GM21619 (cell line): ENCODE measurements around the gene AURKA.
"Not testable (repeated sequence)": the region's sequence is repeated elsewhere in the genome, so short reads cannot be mapped to it uniquely, and the experiment has no call there.

ENCODE experiments used
- ATAC-seq: cut with Tn5 transposase; IDR thresholded peaks from one replicate; pipeline ENCODE4 v1.9.1; 2021; ENCODE audit not compliant: unreplicated experiment

The AURKA gene

DNA sequence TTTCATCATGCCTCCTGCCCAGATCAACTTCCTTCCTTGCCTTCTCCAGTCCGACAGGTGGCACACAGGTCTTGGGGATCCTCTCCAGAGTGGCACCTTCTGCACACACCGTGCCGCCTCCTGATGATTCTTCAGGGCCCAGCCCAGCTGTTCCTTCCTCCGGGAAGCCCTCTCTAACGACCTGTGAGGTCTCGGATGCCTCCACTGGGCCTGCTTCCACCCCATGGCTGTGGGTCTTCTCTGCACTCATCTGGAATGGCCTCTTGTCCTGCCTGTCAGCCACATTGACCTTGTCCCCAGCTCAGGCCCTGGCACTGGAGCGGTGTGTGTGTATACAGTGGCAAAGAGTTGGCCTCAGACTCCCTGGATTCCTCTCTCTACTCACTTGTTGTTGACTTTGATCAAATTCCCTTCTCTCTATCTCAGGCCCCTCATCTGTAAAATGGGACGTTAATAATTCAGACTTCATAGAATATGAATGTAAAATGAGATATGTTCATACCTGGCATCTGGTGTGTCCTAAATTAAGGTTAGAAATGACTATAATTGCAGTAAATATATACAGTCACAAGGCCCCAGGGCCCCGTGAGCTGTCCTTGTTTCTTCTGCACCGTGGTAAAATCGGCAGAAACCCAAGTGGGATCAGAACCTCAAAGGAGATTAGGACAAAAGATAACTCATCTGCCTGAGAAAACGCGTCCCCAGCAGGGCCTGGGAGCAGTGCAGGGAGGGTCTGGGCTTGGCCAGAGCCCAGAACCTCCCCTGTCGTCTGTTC lies 31.7 kb downstream of the AURKA start:
- no peak for ATAC-seq

DNA sequence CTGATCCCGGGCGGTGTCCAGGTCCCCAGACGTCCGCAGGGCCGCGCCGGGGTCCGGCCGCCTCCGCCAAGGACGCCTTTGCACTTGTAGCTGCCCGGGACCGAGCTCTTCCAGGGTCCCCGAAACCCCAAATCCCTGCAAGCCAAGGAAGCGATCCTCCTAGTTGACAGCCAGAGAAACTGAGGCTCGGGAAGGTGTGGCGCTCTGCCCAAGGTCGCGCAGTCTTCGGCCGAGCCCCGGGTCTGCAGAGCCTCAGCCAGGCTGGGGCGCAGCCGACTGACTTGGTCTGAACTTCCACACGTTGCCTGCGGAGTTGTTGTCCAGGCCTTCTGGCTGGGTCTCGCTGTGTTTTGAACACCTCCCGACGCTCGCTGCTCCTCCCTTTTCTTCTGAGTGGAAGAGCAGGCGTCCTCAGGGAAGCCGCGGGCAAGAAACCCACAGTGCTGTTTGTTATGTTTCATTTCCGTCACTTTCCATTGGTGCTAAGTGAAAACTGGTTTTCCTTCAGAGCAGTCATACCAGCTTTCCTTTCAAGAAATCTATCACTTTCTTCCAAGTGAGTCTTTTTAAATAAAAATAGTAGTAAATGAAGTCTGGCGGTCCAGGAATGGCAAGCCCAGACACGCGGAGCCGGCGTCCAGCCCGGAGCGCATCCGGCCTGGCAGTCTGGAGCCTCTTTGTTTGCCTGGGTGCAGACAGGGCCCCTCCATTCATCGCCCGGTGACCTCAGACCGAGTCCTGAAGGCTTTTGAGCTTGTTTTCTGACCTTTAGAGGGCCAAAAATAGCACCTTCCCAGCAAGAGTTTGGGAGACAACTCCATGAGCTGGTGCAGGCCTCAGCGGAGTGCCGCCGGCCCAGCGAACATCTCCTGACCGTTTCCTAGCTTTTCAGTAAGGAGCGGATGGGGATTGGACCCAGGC lies 32.5 kb downstream of the AURKA start:
- peak; percentile 32 for ATAC-seq

DNA sequence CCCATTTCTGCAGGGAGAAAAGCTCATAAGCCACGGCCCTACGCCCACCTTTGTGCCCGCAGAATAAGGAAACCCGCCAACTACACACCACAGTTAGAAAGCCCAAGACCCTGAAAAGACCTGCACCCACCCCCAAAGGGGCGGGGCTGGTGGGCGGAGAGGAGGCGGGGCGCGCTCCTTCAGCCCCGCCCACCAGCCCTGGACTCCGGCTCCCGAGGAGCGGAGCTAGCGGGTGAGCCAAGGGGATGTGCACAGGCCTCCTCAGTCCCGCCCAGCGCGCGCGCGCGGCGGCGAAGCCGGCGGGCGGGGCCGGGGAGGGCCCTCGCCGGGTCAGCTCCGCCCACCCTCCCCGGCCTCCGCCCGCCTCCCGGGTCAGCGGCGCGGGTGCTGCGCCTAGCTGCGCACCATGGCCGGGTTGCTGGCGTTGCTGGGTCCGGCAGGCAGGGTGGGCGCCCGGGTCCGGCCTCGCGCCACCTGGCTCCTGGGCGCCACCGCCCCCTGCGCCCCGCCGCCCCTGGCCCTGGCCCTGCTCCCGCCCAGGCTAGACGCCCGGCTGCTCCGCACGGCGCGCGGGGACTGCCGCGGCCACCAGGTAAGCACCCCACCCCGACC lies 33.3 kb downstream of the AURKA start, which contains the start of gene FAM210B:
FAM210B (plus strand) TSS at position 375 of the 612 bp plus-strand sequence; CDS start at position 407, 32 bp downstream.
- ATAC-seq = peak; percentile 95

DNA sequence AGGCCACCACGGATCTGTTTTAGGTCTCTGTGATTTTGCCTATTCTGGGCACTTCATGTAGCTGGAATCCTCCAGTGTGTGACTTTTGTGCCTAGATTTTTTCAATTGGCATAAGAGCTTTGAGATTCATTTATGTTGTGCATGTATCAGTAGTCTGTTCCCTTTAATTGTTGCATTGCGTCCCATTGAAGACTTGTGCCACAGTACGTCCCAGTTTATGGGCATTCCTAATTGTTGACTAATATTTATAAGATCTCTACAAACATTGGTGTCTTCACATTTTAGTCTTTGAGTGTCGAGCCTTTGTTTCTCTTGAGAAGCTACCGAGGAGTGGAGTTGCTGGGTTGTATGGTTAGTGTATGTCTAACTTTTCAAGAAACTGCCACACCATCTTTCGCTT lies 33.9 kb downstream of the AURKA start:
- ATAC-seq = no peak

DNA sequence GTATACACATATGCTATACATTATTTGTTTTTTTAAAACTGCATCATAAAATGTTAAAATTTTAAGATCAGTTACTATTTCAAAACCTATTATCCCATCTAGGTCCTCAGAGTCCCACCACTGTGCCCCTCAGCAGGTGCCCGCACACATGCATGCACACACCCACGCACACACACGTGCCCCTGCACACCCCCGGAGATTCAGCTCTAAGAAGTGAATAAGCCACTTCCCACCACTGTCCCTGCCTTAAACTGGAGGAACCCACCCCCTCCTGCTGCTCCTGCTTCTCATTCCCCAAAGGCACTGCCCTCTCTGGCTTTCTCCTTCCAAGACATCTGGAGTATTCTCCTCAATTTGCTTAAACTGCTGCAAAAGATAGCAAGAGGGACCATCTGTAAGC lies 38.7 kb downstream of the AURKA start:
- ATAC-seq = no peak

DNA sequence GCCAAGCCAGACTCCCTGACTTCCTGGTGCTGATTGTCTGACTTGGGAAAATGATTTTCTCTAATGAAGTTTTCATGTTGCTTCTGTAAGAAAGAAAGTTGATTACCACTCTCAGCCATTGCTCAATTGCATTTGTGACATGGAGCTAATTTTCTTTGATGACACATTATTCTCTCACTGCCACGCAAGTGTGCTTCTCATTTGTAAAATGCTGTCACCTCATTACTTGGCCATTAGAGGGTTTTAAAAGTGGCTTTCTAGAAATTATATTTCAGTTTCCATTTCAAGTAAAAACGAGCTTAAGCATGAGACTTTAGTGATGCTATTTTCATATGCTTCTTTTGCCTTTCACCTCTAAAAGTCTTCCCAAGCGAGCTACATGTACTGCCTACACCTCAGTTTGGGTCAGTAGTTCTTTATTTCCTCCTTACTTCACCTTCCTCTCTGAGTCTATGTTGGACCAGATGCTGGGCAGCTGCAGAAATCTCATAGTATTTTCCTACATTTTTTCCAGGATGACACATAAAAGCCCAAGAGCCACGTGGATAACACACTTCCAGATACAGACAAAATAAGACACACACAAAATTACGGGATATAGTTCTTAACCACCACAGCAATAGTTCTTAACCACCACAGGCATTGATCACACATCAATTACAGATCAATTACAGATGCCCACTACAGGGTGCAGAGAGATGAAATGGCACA lies 39.5 kb downstream of the AURKA start:
- ATAC-seq = no peak

DNA sequence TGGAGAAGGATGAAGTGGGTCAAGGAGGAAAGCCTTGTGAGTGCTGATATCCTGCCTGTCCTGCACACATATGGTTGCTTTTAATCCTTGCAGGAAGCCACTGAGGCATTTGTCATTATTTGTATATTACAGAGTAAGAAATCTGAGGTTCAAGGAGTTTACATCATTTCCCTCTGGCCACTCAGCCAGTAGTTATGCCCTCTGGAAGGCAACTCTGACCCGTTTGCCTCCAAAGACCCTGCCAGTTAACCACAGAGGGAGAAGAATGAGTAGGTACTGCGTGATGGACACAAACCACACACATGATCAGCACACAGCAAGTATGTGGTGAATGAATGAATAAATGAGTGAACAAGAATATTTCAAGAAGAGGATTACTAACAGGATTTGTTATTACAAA lies 41.2 kb downstream of the AURKA start:
- no peak for ATAC-seq

DNA sequence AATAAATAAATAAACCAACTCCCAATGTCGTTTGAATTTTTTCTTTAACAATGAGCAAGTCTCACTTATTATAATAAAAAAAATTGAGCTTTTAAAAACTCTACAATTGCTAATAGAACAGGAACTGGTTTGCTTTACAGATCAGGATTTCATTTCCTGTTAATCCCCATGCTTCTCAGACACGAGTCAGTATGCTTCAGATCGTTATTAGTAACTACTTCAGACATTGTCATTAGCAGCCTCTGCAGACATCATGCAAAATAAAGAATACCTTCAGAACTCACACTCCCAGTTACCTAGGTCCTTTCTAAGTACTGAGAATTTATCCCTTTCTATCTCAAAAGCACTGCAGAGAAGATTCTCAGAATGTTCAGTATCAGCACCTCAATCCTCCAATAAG lies 43.3 kb downstream of the AURKA start:
- no peak for ATAC-seq

DNA sequence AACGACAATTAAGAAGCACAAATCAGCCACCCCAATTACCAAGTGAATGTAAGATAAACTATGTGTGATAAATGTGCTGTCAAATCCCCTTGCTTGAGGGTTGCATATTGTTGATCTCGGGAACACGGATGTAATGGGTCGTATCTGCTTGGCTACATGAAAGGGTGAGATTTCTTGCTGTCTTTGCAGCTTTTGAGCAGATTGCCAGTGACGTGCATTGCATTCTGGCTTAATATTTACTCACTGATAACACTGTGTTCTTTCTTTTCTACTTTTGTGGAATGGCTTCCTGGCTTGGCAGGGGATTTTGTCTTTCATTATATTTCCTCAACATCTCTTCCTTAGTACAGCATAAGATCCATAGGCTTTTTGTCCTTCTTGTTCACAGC lies 43.7 kb downstream of the AURKA start:
- no peak for ATAC-seq

DNA sequence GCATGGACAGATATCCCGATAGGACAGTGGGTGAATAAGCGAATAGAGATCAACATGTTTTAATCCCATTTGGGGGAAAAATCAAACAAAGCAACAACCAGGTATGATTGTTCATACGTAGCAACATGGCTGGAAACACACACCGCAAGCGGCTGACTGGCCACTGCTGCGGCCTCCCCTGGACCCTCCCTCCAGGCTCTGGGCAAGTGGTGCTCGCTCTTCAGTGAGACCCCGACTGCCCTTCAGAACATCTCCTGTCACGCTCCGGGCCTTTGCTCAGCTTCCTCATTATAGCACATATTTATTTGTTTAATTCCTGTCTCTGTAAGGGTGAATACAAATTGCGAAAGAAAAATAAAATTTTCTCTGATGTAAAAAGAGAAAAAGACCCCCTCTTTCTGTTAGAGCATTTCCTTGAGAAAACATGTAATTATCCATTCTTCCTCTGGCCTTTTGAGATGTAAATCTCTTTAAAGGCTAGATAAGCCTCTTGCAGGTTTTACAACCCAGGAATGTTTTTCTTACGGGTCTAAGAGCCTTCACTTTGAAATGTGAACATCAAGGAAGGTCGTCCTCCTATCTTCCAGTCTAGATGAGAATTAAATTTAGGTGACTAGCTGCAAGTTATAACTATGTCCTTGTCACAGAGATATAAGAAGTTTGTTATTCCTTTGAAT lies 44.2 kb downstream of the AURKA start:
- ATAC-seq = no peak

DNA sequence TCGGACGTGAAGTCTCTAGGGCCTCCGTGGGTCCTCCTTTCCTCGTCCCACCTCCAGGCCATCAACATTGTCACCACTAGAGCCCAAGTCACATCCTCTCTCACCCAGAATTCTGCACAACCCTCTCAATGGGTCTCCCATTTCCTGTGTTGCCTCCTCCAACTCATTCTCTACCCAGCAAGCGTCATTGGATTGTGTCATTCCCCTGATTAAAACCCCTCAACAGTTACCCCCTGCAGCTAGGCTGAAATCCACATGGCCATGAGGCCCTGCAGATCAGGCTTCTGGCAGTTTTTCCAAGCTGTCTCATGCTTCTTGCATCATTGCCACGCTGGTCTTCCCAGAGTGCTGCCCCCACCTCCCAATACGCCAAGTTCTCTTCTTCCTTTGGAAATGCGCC lies 46.1 kb downstream of the AURKA start:
- no peak for ATAC-seq

DNA sequence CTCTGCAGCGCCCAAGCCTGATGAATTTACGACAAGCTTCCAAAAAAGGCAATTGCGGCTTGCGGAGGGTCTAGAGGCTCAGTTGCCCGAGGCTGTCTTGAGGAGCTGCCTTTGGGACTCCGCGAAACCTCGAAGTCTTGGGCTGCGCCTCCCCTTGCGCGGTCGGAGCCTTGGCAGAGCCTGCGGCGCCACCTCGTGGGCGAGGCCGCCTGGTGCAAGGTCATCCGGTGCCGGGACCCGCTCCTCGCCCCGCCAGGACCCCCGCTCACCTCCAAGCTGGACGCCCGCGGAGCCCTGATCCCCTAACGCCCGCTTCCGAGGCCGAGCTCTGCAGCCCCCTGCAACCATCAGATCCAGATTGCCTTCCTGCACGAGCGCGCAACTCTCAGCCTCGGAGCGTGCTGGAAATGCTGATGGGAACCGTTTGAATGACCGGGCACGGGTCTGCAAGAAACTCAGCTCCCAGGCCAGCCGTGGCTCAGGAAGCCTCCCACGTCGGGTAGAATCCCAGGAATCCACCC lies 48.1 kb downstream of the AURKA start:
- no peak for ATAC-seq

DNA sequence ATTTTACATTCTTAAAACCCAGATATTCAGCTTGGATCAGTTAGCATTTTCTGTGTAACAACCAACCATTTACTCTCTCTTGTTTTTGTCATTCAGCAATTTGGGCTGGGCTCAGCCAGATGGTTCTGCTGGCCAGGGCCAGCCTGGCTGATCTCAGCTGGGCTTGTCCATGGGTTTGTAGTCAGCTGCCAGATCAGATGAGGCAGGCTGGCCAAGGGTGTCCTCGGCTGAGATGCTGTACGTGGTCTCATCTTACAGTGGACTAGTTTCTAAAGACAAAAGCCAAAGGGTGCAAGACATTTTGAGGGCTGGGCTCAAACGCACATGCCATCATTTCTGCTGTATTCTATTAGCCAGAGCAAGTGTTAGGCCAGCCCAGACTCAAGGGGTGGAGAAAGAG lies 49.2 kb downstream of the AURKA start:
- no peak for ATAC-seq

DNA sequence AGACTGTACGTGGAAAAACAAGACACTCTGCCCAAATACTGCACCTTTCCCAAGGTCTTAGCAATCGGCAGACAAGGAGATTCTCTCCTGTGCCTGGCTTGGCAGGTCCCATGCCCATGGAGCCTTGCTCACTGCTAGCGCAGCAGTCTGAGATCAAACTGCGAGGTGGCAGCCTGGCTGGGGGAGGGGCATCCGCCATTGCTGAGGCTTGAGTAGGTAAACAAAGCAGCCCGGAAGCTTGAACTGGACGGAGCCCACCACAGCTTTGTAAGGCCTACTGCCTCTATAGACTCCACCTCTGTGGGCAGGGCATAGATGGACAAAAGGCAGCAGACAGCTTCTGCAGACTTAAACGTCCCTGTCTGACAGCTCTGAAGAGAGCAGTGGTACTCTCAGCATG lies 55.3 kb downstream of the AURKA start:
- not testable (repeated sequence) for ATAC-seq

DNA sequence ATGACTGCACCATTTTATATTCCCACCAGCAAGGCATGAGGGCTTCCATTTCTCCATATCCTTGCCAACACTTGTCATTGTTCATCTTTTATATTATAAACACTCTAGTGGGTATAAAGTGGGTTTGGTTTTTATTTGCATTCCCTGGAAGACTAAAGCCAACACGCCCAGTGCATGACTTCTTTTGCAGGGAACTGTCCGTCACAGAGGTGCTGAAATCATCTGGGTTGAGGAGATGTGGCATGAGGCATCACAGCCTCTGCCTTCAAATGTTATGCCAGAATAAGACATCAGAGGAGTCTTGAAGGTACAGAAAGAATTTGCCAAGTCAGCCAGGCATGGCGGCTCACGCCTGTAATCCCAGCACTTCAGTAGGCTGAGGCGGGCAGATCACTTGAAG lies 63.2 kb downstream of the AURKA start:
- no peak for ATAC-seq

DNA sequence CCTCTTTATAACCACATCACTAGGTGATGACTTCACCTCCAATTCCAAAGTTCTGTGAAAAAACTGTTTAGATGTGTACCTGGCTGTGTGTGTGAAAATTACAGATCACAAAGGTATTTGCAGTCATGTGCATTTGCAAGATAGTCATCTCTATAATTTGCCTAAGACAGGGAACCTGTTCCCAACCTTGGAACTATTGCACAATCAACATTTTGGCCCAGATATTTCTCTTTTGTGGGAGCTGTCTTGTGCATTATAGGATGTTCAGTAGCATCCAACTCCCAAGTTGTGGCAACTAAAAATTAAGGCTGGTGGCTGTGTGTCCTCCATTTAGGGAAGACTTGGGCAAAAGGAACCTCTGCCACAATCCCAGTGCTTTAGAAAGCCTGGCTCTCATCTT lies 67.2 kb downstream of the AURKA start:
- ATAC-seq = no peak

DNA sequence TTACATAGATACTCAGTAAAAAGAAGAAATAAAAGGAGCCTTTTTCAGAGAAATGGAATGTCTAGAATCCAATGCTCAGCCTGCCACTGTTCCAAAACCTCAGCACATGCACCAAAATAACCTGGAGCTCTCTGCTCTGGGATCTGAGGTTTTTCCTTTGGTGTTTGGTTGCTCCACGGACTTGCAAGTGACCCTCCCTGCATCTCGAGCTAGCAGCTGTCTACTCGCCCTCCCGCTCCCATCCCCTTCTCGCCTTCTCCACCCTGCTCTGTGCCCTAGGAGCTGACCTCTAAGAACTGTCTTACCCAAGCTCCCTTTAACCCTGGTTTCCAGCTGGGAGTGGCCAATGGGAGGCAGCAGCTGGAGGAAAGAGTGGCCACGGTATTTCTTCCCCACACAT lies 68.4 kb downstream of the AURKA start:
- no peak for ATAC-seq

DNA sequence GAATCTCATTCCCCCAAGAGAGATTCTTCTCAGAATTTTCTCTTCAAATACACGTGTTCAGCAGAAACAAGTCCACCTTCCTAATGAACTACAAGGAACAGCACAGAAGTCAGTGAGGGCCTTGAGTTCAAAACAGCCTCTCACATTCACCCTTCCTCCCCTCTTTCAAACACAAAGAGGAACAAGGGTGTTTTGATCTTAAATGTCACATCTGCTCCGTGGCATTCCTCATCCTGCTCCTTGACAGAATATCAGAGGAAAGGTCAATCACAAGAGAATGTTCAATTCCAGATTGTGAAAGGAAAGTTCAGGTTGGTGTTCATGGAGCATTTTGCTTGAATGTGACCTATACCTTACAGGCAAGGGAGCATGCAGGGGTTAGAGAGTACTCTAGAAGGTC lies 68.8 kb downstream of the AURKA start:
- no peak for ATAC-seq

DNA sequence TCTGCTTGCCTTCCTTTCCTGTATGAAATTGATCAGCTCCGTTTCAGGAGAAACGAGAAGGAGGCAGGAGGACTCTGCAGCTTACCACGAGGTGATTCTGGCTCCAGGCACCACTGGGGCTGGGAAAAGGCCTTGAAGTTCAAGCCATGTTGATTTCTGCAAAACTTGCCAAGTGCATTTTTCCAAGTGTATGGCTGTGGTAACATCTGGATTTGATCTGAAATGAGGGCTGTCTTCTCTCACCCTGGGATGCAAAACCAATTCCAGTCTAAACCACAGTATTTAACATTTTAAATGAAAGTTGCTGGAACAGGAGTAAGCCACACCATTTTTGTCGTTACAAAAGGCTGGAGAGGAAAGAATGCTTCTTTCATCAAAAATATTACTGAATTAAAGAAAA lies 69.3 kb downstream of the AURKA start:
- ATAC-seq = no peak
